MM.1S (cell line): Measurements from ENCODE around the gene SETD1A.

Experiments
- CTCF ChIP-seq: fragments of 300-600 bp; sonication (generic); IDR thresholded peaks from 2 replicates; pipeline ENCODE4 v1.5.1; 2016; ENCODE audit warnings: antibody characterized with exemption, low read length, mixed read lengths
- EZH2 ChIP-seq: fragments of 300-600 bp; sonication (generic); optimal IDR thresholded peaks from 2 replicates; pipeline ENCODE3; 2017; ENCODE audit warnings: low read depth, mild to moderate bottlenecking, antibody characterized with exemption, low read length, mixed read lengths
- EZH2phosphoT487 ChIP-seq: fragments of 300-600 bp; sonication (generic); IDR thresholded peaks from 2 replicates; pipeline ENCODE4 v1.6.1; 2018; ENCODE audit warnings: antibody characterized with exemption, low read length

- TF ChIP-seq CTCF (no peak), EZH2phosphoT487 (no peak), EZH2 (no peak)
These were observed 43.3 kb downstream of the SETD1A start for GRCh38 chr16:31000671-31001382.
